Measurements from ENCODE around the gene SLC41A3.

Gene SLC41A3

GRCh38 chr3:126025862-126026261, 58.1 kb downstream of the SLC41A3 start:
- no peak for TF ChIP-seq CTCF (IDR thresholded peaks at IDR 0.05; ENCODE audit: insufficient read depth, missing control alignments)
- FAIRE-seq (no peak), DNase-seq (ENCODE audit: insufficient read length, low spot score) (no peak)

- TF ChIP-seq CTCF (IDR thresholded peaks at IDR 0.05; ENCODE audit: insufficient read depth, missing control alignments) = no peak
- no peak for DNase-seq (ENCODE audit: insufficient read length, low spot score)
- no peak for FAIRE-seq
Observed at GRCh38 chr3:126025116-126025729, 58.7 kb downstream of the SLC41A3 start.

- FAIRE-seq (no peak), DNase-seq (ENCODE audit: insufficient read length, low spot score) (no peak)
- no peak for TF ChIP-seq CTCF (IDR thresholded peaks at IDR 0.05; ENCODE audit: insufficient read depth, missing control alignments)
Observed at GRCh38 chr3:126024049-126024854, 59.7 kb downstream of the SLC41A3 start.

GRCh38 chr3:126023390-126023789, 60.5 kb downstream of the SLC41A3 start:
- no peak for TF ChIP-seq CTCF (IDR thresholded peaks at IDR 0.05; ENCODE audit: insufficient read depth, missing control alignments)
- DNase-seq (ENCODE audit: insufficient read length, low spot score) (no peak), FAIRE-seq (no peak)

- FAIRE-seq = no peak
- TF ChIP-seq CTCF (IDR thresholded peaks at IDR 0.05; ENCODE audit: insufficient read depth, missing control alignments) = no peak
- DNase-seq (ENCODE audit: insufficient read length, low spot score) = peak; percentile 41
Observed at GRCh38 chr3:126022741-126023359, 61.1 kb downstream of the SLC41A3 start.

DNA sequence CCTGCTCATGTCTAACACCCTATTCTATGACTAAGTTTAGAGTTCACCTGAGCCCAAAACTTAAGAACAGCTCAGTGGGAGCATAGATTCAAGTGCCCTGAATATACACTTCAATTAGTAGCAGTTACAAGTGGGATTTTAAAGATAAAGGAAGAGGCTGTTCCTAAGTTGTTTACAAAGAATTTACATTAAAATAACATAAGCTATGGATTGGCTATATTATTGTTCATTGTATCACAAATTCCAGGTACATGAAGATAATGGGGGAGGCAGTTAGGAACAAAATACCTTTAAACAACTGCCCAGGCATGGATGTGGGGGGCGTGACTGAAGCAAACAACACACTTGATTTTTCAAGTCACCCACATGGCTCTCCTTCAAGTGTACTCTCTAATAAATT, 62.2 kb downstream of the SLC41A3 start:
- DNase-seq (ENCODE audit: insufficient read length, low spot score) (no peak), FAIRE-seq (no peak)
- no peak for TF ChIP-seq CTCF (IDR thresholded peaks at IDR 0.05; ENCODE audit: insufficient read depth, missing control alignments)

DNA sequence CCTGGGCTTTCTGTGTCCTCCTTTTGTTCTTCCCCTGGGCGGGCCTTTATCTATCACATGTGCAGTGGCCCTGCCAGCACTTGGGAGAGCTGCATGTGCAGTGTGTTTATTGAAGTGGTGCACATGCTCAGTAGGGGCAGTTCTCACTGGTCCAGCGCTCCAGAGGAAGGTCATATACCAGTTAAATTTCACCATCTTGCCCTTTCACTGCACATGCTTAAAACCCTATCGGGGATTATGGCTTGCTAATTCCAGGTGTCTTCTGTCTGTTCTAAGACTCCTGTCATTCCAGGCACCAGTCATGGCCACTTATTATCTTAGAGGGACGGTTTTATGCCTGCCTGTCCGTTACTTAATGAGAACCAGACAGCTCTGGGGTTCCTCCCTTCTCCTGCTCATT, 62.7 kb downstream of the SLC41A3 start:
- DNase-seq (ENCODE audit: insufficient read length, low spot score) = no peak
- TF ChIP-seq CTCF (IDR thresholded peaks at IDR 0.05; ENCODE audit: insufficient read depth, missing control alignments) = no peak
- FAIRE-seq = no peak

Measured in D721Med (cell line).